ENCODE measurements around the gene ALG12. TPM values are rescaled to one million over a fixed set of nuclear protein-coding genes. Genes with fewer than 3 reads are reported as not detected.

The ALG12 gene
- total RNA-seq, 1 donor from 2014 or later, result 25.9 TPM

DNA sequence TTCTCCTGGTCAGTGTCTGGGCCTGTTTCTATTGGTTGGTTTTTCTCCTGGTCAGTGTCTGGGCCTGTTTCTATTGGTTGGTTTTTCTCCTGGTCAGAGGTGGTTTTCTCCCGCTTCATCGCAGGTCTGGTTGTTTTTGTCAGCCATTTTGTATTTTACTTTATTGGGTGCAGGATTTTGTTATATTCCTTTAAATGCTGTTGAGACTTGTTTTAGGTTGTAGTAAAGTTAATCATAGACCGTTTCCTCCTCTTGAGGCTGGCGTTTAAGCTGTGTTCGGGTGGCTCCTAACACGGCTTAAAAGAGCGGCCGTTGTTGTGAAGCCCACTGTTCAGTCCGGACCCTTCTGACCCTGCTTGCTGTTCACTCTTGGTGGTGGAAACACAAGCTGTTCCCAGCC, 38.4 kb downstream of the ALG12 start:
- TF ChIP-seq, protein P1, sequence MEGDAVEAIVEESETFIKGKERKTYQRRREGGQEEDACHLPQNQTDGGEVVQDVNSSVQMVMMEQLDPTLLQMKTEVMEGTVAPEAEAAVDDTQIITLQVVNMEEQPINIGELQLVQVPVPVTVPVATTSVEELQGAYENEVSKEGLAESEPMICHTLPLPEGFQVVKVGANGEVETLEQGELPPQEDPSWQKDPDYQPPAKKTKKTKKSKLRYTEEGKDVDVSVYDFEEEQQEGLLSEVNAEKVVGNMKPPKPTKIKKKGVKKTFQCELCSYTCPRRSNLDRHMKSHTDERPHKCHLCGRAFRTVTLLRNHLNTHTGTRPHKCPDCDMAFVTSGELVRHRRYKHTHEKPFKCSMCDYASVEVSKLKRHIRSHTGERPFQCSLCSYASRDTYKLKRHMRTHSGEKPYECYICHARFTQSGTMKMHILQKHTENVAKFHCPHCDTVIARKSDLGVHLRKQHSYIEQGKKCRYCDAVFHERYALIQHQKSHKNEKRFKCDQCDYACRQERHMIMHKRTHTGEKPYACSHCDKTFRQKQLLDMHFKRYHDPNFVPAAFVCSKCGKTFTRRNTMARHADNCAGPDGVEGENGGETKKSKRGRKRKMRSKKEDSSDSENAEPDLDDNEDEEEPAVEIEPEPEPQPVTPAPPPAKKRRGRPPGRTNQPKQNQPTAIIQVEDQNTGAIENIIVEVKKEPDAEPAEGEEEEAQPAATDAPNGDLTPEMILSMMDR (IDR thresholded peaks at IDR 0.05), result no peak
- H3K36me3 ChIP-seq, result peaks cover 18% of the 10 kb centered on the region
- no peak overlapping the region for H3K4me3 ChIP-seq
- H3K4me1 ChIP-seq, result no peaks in the 10 kb centered on the region
- ATAC-seq (no peak), DNase-seq (no peak)
- H3K9me3 ChIP-seq, result no peaks in the 10 kb centered on the region
- H3K27me3 ChIP-seq (ENCODE audit: low read depth), result no peaks in the 10 kb centered on the region
- intact Hi-C loops (cut with DNase I), result no loop called here
- no peak overlapping the region for H3K27ac ChIP-seq

DNA sequence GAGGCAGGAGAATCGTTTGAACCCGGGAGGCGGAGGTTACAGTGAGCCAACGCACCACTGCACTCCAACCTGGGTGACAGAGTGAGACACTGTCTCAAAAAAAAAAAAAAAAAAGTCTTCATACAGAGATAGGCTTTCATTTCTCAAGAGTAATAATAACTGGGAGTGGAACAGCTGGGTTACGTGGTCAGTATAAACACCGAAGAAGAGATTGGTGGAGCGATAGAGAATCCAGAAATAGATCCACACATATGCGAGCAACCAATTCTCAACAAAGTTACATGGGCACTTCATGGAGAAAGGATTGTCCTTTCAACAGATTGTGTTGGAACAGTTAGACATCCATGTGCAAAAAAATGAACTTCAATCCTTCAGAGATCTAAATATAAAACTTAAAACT, 40.0 kb downstream of the ALG12 start:
- H3K4me3 ChIP-seq, result no peak overlapping the region
- H3K36me3 ChIP-seq, result peaks cover under 1% of the 10 kb centered on the region
- intact Hi-C loops (cut with DNase I), result no loop called here
- DNase-seq (no peak), ATAC-seq (no peak)
- H3K4me1 ChIP-seq, result no peaks in the 10 kb centered on the region
- no peaks in the 10 kb centered on the region for H3K9me3 ChIP-seq
- TF ChIP-seq, protein P1 (IDR thresholded peaks at IDR 0.05), result no peak
- H3K27ac ChIP-seq, result no peak overlapping the region
- no peaks in the 10 kb centered on the region for H3K27me3 ChIP-seq (ENCODE audit: low read depth)

DNA sequence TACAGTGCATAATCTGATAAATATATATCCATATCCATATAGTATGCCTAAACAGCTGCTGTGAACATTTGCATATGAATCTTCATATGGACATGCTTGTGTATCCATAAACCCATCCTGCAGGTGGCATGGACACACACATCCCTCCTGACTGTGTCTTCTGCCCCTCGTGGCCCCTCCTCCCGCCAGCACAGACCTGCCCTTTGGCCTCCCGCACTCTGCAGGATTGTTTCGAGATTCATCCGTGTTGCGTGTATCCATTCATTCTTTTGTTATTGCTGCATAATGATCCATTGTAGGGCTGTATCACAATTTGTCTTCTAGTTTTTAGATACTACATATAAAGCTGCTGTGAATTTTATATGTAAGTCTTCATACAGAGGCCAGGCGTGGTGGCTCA, 40.6 kb downstream of the ALG12 start:
- TF ChIP-seq, protein P1 (IDR thresholded peaks at IDR 0.05), result no peak
- ATAC-seq, result no peak
- no peak for DNase-seq
- intact Hi-C loops (cut with DNase I), result no loop called here
- H3K36me3 ChIP-seq, result no peaks in the 10 kb centered on the region
- no peaks in the 10 kb centered on the region for H3K27me3 ChIP-seq (ENCODE audit: low read depth)
- H3K4me1 ChIP-seq, result no peaks in the 10 kb centered on the region
- no peak overlapping the region for H3K27ac ChIP-seq
- H3K9me3 ChIP-seq, result no peaks in the 10 kb centered on the region
- H3K4me3 ChIP-seq, result no peak overlapping the region

DNA sequence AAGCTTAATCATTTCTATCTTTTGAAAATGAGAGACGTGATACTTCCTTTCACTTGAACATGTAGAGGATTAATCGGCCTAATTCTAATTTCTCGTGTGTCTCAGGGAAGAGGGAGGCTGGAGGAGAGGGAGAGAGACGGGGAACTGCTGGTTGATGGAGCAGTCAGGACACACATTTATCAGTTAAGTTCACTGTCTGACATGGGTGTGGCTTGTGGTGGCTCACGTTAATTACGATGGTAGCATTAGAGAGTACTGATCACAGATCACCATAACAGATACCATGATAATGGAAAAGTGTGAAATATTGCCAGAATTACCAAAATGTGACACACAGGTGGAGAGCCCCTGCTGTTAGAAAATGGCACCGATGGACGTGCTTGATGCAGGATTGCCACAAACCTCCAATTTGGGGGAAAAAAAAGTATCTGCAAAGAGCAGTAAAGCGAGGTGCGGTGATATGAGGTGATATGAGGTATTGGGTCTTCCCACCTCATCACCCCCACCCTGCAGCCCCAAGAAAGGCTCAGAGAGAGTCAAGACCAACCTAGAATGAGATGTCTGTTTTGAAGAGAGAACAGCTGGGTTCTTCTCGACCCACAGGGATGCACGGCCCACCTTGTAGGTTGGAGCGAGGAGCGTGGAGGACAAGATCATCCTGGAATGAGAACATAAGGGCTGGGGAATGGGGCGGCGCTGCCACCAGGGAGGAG, 44.9 kb downstream of the ALG12 start:
- DNase-seq (no peak), ATAC-seq (no peak)
- intact Hi-C loops (cut with DNase I), result no loop called here
- Histone ChIP-seq H3K36me3 (no peaks in the 10 kb centered on the region), H3K4me3 (no peak overlapping the region), H3K27ac (no peak overlapping the region), H3K9me3 (peaks cover 6% of the 10 kb centered on the region), H3K4me1 (no peaks in the 10 kb centered on the region), H3K27me3 (ENCODE audit: low read depth) (no peaks in the 10 kb centered on the region)
- TF ChIP-seq, protein P1 (IDR thresholded peaks at IDR 0.05), result no peak

DNA sequence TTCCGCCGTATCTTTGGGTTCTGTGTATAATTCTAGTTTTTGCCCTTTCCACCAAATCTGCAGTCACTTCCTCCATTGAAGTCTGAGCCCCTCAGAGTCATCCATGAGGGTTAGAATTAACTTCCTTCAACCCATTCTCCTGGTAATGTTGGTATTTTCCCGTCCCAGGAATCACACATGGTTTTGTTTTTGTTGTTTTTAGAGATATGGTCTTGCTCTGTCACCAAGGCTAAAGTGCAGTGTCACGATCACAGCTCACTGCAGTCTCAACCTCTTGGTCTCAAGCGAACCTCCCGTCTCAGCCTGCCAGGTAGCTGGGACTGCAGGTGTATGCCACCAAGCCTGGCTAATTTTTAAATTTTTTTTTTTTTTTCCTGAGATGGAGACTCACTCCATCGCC, 45.9 kb downstream of the ALG12 start:
- H3K36me3 ChIP-seq, result no peaks in the 10 kb centered on the region
- intact Hi-C loops (cut with DNase I), result no loop called here
- no peak overlapping the region for H3K4me3 ChIP-seq
- no peak overlapping the region for H3K27ac ChIP-seq
- ATAC-seq (no peak), DNase-seq (no peak)
- H3K4me1 ChIP-seq, result no peaks in the 10 kb centered on the region
- TF ChIP-seq, protein P1 (IDR thresholded peaks at IDR 0.05), result no peak
- H3K9me3 ChIP-seq, result peaks cover 6% of the 10 kb centered on the region
- no peaks in the 10 kb centered on the region for H3K27me3 ChIP-seq (ENCODE audit: low read depth)

Measured in lower lobe of right lung (tissue), 2 donors.